Liver (tissue), 3 donors: Measurements from ENCODE around the gene PCDH15.

Source experiments
- EGR1 ChIP-seq, 2 donors: IDR thresholded peaks; 2 replicates each; pipeline ENCODE4 v1.6.1; 2016 to 2018; ENCODE audit warnings: antibody characterized with exemption in 2 of 2, low read depth in 2 of 2
- FOXA1 ChIP-seq: IDR thresholded peaks from 2 replicates; pipeline ENCODE4 v1.6.1; 2016; ENCODE audit warnings: antibody characterized with exemption
- GABPA ChIP-seq, 2 donors: IDR thresholded peaks in 1 of 2; conservative IDR thresholded peaks in 1 of 2; 2 replicates each; pipeline ENCODE4 v1.6.1; 2016; ENCODE audit warnings: antibody characterized with exemption in 2 of 2, mild to moderate bottlenecking in 1 of 2, moderate library complexity in 1 of 2
- TAF1 ChIP-seq: conservative IDR thresholded peaks from 2 replicates; pipeline ENCODE4 v1.6.1; 2016; ENCODE audit warnings: antibody characterized with exemption, mild to moderate bottlenecking
- YY1 ChIP-seq: IDR thresholded peaks from 2 replicates; pipeline ENCODE4 v1.6.1; 2016; ENCODE audit warnings: antibody characterized with exemption, mild to moderate bottlenecking
- TF ChIP-seq, protein P1 (sequence below): fragments of 150-350 bp; IDR thresholded peaks from 2 replicates; pipeline ENCODE4 v1.5.1; 2017; ENCODE audit warnings: improper control_type of control experiment, low read depth, low read length; ENCODE audit not compliant: missing input control
- TF ChIP-seq, protein P2 (sequence below): IDR thresholded peaks from 2 replicates; pipeline ENCODE4 v1.6.1; 2016; ENCODE audit warnings: antibody characterized with exemption
- TF ChIP-seq, protein P3 (sequence below): IDR thresholded peaks from 2 replicates; pipeline ENCODE4 v1.6.1; 2016; ENCODE audit warnings: antibody characterized with exemption
- TF ChIP-seq, protein P4 (sequence below): IDR thresholded peaks from 2 replicates; pipeline ENCODE4 v1.6.1; 2016; ENCODE audit warnings: antibody characterized with exemption, mild to moderate bottlenecking
- donor health status: healthy.
- donor health status: healthy.

DNA sequence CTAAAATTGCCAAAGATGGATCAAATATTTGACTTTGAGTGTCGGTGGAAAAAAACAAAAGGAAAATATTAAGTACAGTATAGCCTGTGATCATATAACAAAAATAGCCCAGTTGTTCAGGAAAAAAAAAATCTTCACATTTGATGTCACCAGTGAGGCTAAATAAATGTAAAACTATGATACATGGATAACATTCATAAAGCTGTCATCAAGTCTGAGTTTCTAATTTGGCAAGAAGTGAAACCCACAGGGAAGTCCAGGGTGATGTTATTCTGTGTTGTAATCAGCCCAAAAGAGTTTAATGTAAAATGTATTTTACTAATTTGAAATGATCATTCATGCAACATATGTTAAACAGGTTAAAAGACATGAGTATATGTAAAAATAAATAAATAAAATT lies 908.0 kb downstream of the PCDH15 start:
- TF ChIP-seq, protein P1, sequence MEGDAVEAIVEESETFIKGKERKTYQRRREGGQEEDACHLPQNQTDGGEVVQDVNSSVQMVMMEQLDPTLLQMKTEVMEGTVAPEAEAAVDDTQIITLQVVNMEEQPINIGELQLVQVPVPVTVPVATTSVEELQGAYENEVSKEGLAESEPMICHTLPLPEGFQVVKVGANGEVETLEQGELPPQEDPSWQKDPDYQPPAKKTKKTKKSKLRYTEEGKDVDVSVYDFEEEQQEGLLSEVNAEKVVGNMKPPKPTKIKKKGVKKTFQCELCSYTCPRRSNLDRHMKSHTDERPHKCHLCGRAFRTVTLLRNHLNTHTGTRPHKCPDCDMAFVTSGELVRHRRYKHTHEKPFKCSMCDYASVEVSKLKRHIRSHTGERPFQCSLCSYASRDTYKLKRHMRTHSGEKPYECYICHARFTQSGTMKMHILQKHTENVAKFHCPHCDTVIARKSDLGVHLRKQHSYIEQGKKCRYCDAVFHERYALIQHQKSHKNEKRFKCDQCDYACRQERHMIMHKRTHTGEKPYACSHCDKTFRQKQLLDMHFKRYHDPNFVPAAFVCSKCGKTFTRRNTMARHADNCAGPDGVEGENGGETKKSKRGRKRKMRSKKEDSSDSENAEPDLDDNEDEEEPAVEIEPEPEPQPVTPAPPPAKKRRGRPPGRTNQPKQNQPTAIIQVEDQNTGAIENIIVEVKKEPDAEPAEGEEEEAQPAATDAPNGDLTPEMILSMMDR, result no peak
- no peak for TF ChIP-seq GABPA (IDR thresholded peaks at IDR 0.05 in 1 of 2, conservative IDR thresholded peaks at IDR 0.05 in 1 of 2)
- TF ChIP-seq TAF1, result no peak
- no peak for TF ChIP-seq EGR1 (IDR thresholded peaks at IDR 0.05; ENCODE audit: low read depth in 2 of 2)
- TF ChIP-seq, protein P2, sequence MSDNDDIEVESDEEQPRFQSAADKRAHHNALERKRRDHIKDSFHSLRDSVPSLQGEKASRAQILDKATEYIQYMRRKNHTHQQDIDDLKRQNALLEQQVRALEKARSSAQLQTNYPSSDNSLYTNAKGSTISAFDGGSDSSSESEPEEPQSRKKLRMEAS, result no peak
- no peak for TF ChIP-seq FOXA1
- TF ChIP-seq, protein P3, sequence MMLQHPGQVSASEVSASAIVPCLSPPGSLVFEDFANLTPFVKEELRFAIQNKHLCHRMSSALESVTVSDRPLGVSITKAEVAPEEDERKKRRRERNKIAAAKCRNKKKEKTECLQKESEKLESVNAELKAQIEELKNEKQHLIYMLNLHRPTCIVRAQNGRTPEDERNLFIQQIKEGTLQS, result no peak
- TF ChIP-seq, protein P4, sequence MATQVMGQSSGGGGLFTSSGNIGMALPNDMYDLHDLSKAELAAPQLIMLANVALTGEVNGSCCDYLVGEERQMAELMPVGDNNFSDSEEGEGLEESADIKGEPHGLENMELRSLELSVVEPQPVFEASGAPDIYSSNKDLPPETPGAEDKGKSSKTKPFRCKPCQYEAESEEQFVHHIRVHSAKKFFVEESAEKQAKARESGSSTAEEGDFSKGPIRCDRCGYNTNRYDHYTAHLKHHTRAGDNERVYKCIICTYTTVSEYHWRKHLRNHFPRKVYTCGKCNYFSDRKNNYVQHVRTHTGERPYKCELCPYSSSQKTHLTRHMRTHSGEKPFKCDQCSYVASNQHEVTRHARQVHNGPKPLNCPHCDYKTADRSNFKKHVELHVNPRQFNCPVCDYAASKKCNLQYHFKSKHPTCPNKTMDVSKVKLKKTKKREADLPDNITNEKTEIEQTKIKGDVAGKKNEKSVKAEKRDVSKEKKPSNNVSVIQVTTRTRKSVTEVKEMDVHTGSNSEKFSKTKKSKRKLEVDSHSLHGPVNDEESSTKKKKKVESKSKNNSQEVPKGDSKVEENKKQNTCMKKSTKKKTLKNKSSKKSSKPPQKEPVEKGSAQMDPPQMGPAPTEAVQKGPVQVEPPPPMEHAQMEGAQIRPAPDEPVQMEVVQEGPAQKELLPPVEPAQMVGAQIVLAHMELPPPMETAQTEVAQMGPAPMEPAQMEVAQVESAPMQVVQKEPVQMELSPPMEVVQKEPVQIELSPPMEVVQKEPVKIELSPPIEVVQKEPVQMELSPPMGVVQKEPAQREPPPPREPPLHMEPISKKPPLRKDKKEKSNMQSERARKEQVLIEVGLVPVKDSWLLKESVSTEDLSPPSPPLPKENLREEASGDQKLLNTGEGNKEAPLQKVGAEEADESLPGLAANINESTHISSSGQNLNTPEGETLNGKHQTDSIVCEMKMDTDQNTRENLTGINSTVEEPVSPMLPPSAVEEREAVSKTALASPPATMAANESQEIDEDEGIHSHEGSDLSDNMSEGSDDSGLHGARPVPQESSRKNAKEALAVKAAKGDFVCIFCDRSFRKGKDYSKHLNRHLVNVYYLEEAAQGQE, result no peak
- TF ChIP-seq YY1, result no peak
